K562 (cell line): ENCODE measurements around the gene NTRK2.

Experiments used
- BCOR ChIP-seq: fragments of 450-650 bp; IDR thresholded peaks from 2 replicates; pipeline ENCODE4 v1.6.1; 2016
- NR4A1 ChIP-seq, 2 experiments: fragments of 250-450 bp in 1 of 2; fragments of 450-650 bp in 1 of 2; sonication (Bioruptor Pico) in 1 of 2; IDR thresholded peaks; 2 replicates each; pipeline versions ENCODE4 v1.4.0 to v1.6.1; 2016 to 2020; ENCODE audit warnings: mild to moderate bottlenecking in 2 of 2, missing compliant biosample characterization in 1 of 2, missing genetic modification characterization in 1 of 2, moderate library complexity in 1 of 2
- SMC3 ChIP-seq: conservative IDR thresholded peaks from 2 replicates; pipeline ENCODE4 v1.6.1; 2011; ENCODE audit warnings: low read depth, low read length, improper control_type of control experiment; ENCODE audit not compliant: insufficient read depth
- SREBF1 ChIP-seq: fragments of 150-350 bp; IDR thresholded peaks from 2 replicates; pipeline ENCODE4 v1.6.1; 2014; ENCODE audit warnings: antibody characterized with exemption, low read depth, low read length, borderline replicate concordance
- TF ChIP-seq, protein P1 (sequence below): fragments of 450-650 bp; IDR thresholded peaks from 2 replicates; pipeline ENCODE4 v1.7.0; 2016; ENCODE audit warnings: borderline replicate concordance
- TF ChIP-seq, protein P2 (sequence below), 3 experiments: IDR thresholded peaks in 2 of 3; conservative IDR thresholded peaks in 1 of 3; 2 replicates each; pipeline ENCODE4 v1.5.1; 2011 to 2012; ENCODE audit warnings: low read length in 3 of 3, mild to moderate bottlenecking in 3 of 3, control low read depth in 2 of 3, improper control_type of control experiment in 1 of 3, inconsistent platforms in 1 of 3, low read depth in 1 of 3, mixed read lengths in 1 of 3, moderate library complexity in 1 of 3; ENCODE audit not compliant: insufficient read depth in 2 of 3
- TF ChIP-seq, protein P3 (sequence below): fragments of 200-400 bp; formaldehyde crosslinking; IDR thresholded peaks from 2 replicates; pipeline ENCODE4 v1.6.1; 2017; ENCODE audit warnings: mild to moderate bottlenecking, low read depth, low read length, moderate library complexity

DNA sequence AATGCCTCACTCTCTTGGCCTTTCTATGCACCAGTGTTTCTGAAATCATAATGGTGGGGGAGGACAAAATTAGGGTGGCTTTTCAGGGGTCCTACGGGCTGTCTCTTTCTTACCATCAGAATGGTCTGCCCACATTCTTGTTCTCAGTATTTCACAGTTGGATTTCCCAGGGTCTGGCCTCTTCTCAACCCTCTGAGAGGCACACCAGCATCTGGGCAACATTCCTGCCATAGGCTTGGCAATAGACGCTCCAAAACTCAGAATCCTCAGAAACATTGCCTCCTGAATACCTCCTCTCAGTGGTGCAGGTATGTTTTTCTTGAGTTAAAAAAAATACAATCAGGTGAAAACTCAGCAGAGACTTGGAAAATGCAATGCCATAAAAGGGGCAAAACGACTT, 358.3 kb downstream of the NTRK2 start:
- TF ChIP-seq, protein P1, sequence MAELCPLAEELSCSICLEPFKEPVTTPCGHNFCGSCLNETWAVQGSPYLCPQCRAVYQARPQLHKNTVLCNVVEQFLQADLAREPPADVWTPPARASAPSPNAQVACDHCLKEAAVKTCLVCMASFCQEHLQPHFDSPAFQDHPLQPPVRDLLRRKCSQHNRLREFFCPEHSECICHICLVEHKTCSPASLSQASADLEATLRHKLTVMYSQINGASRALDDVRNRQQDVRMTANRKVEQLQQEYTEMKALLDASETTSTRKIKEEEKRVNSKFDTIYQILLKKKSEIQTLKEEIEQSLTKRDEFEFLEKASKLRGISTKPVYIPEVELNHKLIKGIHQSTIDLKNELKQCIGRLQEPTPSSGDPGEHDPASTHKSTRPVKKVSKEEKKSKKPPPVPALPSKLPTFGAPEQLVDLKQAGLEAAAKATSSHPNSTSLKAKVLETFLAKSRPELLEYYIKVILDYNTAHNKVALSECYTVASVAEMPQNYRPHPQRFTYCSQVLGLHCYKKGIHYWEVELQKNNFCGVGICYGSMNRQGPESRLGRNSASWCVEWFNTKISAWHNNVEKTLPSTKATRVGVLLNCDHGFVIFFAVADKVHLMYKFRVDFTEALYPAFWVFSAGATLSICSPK, result no peak
- TF ChIP-seq NR4A1 (CRISPR knock-in tag; IDR thresholded peaks at IDR 0.05), result no peak
- TF ChIP-seq NR4A1 (tag; IDR thresholded peaks at IDR 0.05), result no peak
- TF ChIP-seq BCOR, result no peak
- TF ChIP-seq, protein P2, sequence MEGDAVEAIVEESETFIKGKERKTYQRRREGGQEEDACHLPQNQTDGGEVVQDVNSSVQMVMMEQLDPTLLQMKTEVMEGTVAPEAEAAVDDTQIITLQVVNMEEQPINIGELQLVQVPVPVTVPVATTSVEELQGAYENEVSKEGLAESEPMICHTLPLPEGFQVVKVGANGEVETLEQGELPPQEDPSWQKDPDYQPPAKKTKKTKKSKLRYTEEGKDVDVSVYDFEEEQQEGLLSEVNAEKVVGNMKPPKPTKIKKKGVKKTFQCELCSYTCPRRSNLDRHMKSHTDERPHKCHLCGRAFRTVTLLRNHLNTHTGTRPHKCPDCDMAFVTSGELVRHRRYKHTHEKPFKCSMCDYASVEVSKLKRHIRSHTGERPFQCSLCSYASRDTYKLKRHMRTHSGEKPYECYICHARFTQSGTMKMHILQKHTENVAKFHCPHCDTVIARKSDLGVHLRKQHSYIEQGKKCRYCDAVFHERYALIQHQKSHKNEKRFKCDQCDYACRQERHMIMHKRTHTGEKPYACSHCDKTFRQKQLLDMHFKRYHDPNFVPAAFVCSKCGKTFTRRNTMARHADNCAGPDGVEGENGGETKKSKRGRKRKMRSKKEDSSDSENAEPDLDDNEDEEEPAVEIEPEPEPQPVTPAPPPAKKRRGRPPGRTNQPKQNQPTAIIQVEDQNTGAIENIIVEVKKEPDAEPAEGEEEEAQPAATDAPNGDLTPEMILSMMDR (IDR thresholded peaks at IDR 0.05 in 2 of 3, conservative IDR thresholded peaks at IDR 0.05 in 1 of 3; ENCODE audit: insufficient read depth in 2 of 3, low read depth in 1 of 3, low read length in 3 of 3), result no peak
- TF ChIP-seq, protein P3, sequence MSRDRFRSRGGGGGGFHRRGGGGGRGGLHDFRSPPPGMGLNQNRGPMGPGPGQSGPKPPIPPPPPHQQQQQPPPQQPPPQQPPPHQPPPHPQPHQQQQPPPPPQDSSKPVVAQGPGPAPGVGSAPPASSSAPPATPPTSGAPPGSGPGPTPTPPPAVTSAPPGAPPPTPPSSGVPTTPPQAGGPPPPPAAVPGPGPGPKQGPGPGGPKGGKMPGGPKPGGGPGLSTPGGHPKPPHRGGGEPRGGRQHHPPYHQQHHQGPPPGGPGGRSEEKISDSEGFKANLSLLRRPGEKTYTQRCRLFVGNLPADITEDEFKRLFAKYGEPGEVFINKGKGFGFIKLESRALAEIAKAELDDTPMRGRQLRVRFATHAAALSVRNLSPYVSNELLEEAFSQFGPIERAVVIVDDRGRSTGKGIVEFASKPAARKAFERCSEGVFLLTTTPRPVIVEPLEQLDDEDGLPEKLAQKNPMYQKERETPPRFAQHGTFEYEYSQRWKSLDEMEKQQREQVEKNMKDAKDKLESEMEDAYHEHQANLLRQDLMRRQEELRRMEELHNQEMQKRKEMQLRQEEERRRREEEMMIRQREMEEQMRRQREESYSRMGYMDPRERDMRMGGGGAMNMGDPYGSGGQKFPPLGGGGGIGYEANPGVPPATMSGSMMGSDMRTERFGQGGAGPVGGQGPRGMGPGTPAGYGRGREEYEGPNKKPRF, result no peak
- TF ChIP-seq SREBF1, result no peak
- no peak for TF ChIP-seq SMC3
